ENCODE data around the gene C4orf50. TPM values are rescaled to one million over a fixed set of nuclear protein-coding genes. Genes with fewer than 3 reads are reported as not detected.
"Not testable (repeated sequence)": the region's sequence is repeated elsewhere in the genome, so short reads cannot be mapped to it uniquely, and the experiment has no call there.

Gene C4orf50
- total RNA-seq, 1 donor: not detected

DNA sequence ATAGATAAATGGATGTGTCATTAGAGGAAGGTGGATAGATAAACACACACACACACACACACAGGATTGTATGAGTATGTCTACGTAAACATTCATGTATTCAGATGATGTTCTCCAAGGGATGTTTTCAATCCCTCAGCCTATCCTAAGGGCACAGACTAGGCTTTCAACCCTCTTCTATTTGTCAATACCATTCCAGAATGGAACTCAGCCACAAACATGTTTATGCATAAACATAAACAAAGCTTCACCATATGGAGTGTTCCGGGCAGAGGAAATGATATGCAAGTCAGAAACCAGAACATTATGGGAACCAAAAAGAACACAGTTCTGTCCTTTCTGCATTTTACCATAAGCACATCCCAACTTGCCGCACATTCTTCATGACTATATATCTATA lies 150.4 kb downstream of the C4orf50 start:
- no peak overlapping the region for H3K4me3 ChIP-seq (ENCODE audit: low read depth, low read length)
- TF ChIP-seq, protein P1, sequence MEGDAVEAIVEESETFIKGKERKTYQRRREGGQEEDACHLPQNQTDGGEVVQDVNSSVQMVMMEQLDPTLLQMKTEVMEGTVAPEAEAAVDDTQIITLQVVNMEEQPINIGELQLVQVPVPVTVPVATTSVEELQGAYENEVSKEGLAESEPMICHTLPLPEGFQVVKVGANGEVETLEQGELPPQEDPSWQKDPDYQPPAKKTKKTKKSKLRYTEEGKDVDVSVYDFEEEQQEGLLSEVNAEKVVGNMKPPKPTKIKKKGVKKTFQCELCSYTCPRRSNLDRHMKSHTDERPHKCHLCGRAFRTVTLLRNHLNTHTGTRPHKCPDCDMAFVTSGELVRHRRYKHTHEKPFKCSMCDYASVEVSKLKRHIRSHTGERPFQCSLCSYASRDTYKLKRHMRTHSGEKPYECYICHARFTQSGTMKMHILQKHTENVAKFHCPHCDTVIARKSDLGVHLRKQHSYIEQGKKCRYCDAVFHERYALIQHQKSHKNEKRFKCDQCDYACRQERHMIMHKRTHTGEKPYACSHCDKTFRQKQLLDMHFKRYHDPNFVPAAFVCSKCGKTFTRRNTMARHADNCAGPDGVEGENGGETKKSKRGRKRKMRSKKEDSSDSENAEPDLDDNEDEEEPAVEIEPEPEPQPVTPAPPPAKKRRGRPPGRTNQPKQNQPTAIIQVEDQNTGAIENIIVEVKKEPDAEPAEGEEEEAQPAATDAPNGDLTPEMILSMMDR (IDR thresholded peaks at IDR 0.05; ENCODE audit: insufficient read depth, low read depth, low read length): no peak
- no peak for DNase-seq (ENCODE audit: low read depth)

- TF ChIP-seq, protein P1 (IDR thresholded peaks at IDR 0.05; ENCODE audit: insufficient read depth, low read depth, low read length): no peak
- no peak overlapping the region for H3K4me3 ChIP-seq (ENCODE audit: low read depth, low read length)
- no peak for DNase-seq (ENCODE audit: low read depth)
These were observed 151.1 kb downstream of the C4orf50 start for GRCh38 chr4:5866841-5867813.

- no peak for DNase-seq (ENCODE audit: low read depth)
- no peak overlapping the region for H3K4me3 ChIP-seq (ENCODE audit: low read depth, low read length)
- TF ChIP-seq, protein P1 (IDR thresholded peaks at IDR 0.05; ENCODE audit: insufficient read depth, low read depth, low read length): no peak
These were observed 152.2 kb downstream of the C4orf50 start for GRCh38 chr4:5865896-5866599.

- H3K4me3 ChIP-seq (ENCODE audit: low read depth, low read length): no peak overlapping the region
- DNase-seq (ENCODE audit: low read depth): peak; percentile 20
- TF ChIP-seq, protein P1 (IDR thresholded peaks at IDR 0.05; ENCODE audit: insufficient read depth, low read depth, low read length): no peak
These were observed 154.6 kb downstream of the C4orf50 start for GRCh38 chr4:5863461-5864113.

DNA sequence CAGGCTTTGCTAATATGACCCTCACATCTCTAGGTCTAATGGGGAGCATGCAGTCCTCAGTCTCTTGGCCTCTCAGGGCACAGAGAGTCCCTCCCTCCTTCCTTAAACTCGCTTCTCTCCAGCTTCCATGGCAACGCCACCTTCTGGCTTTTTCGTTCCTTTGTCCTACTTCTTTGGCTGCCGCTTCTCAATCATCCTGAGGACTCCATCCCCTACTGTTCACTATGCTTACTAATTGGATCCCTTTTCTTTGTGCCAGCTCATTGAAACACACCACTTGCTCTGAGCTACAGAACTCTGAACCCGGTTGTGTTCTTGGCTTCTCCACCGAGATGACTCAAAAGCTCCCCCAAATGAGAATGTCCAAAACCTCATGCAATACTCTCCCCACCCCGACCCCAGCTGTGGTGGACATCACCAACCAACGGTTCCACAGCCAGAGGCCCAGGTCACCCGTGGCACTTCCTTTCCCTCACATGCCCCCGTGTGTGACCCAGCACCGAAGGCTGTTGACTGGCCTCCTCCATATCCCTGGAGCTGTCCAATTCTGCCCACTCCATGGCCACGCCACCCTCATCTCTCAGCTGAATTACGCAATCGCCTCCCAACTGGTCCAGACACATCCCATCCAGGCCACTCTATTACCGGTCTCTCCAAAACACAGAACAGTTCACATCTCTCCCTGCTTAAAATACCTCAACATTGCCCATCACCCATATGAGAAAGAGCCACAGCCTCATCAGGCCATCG lies 160.0 kb downstream of the C4orf50 start:
- no peak overlapping the region for H3K4me3 ChIP-seq (ENCODE audit: low read depth, low read length)
- TF ChIP-seq, protein P1 (IDR thresholded peaks at IDR 0.05; ENCODE audit: insufficient read depth, low read depth, low read length): no peak
- DNase-seq (ENCODE audit: low read depth): no peak

DNA sequence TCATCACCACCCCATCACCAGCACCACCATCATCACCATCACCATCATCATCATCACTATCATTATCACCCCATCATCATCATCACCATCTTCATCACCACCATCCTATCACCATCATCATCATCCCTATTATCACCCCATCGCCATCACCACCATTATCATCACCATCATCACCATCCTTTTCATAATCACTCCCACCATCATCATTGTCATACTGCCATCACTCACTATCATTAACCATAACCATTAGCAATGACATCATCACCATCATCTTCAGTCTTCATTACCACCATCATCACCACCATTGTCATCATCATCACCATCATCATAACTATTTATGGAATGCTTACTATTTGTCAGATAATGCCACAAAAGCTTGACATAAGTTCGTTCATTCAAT lies 161.0 kb downstream of the C4orf50 start:
- TF ChIP-seq, protein P1 (IDR thresholded peaks at IDR 0.05; ENCODE audit: insufficient read depth, low read depth, low read length): no peak
- H3K4me3 ChIP-seq (ENCODE audit: low read depth, low read length): no peak overlapping the region
- DNase-seq (ENCODE audit: low read depth): no peak

DNA sequence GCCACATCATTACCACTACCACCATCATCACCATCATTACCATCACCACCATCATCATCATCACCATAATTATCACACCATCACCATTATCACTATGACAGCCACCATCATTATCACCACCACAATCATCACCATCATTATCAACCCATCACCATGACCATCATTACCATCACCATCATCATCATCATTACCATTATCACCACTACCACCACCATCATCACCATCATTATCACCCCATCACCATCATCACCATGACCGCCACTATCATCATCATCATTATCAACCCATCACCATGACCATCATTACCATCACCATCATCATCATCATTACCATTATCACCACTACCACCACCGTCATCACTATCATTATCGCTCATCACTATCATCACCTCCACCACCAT lies 161.9 kb downstream of the C4orf50 start:
- H3K4me3 ChIP-seq (ENCODE audit: low read depth, low read length): not testable (repeated sequence)

More for the DNA sequence above, 161.9 kb downstream of the C4orf50 start:
- DNase-seq (ENCODE audit: low read depth): not testable (repeated sequence)
